GM18951 (cell line): ENCODE data around the gene PID1.

ENCODE experiments used
- POLR2A ChIP-seq: IDR thresholded peaks from 4 replicates; pipeline ENCODE4 v1.6.1; 2011; ENCODE audit warnings: mild to moderate bottlenecking; ENCODE audit not compliant: insufficient read length, insufficient read depth; ENCODE audit errors: extremely low read depth
- in situ Hi-C: fragments of 300-500 bp; cut with MboI; formaldehyde crosslinking; loops from one replicate; pipeline ENCODE4 v1.12.0; 2022; ENCODE audit warnings: low sequenced_read_pairs, mixed read lengths, inconsistent platforms; ENCODE audit not compliant: unreplicated experiment

The PID1 gene

GRCh38 chr2:229270551-229271410 lies at the start of gene PID1:
Gene PID1 (minus strand): TSS chr2:229271287. CDS start chr2:229271043, 244 bp downstream.
- no peak for TF ChIP-seq POLR2A
- in situ Hi-C loops, result loop anchor here (25.0 kb wide), 1 partner anchor 1383 kb away; no protein-coding TSS in a partner anchor

GRCh38 chr2:229319558-229319957 lies 48.5 kb upstream of the PID1 start:
- in situ Hi-C loops, result no loop called here
- no peak for TF ChIP-seq POLR2A

- in situ Hi-C loops, result no loop called here
- no peak for TF ChIP-seq POLR2A
Observed at GRCh38 chr2:229314117-229314516, 43.0 kb upstream of the PID1 start.

GRCh38 chr2:229313591-229313990 lies 42.5 kb upstream of the PID1 start:
- in situ Hi-C loops, result no loop called here

GRCh38 chr2:229301237-229301636 lies 30.1 kb upstream of the PID1 start:
- no peak for TF ChIP-seq POLR2A
- in situ Hi-C loops, result no loop called here

More at GRCh38 chr2:229313591-229313990, 42.5 kb upstream of the PID1 start:
- TF ChIP-seq POLR2A, result no peak

DNA sequence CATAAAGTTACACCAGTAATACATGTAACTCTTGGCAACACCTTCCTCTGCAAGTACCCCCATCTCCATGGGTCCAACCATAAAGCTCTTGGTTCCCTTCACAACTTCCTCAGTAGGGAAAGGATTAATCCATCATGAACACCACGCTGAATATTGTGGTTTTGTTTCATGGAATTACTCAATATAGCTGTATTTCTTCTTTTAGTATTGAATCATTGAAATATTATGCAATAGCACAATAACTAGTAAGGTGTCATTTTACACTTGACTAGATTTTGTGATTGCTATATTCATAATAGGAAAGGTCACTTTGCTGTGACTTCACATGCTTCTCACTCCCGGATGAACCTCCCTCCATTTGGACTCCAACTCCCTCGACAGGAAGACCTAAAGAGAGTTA lies 29.7 kb upstream of the PID1 start:
- in situ Hi-C loops, result no loop called here
- TF ChIP-seq POLR2A, result no peak

DNA sequence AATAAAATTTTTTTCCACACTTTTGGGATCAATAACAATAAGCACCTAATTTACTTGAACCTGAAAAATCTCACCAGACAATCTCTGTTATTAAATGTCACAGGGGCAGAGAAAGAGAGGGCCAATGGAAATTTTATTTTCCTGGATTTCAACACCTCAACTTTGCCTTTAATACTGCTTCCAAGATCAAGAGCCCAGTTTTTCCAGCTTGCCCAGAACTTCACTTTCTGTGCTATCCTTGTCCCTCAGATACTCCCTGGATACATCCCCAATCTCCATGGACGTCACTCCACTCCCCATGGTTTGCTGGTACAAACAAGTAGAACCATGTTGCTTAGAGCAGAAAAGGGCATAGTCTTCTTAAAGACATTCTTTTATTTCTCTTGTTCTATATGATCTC lies 29.3 kb upstream of the PID1 start:
- in situ Hi-C loops, result no loop called here
- no peak for TF ChIP-seq POLR2A

DNA sequence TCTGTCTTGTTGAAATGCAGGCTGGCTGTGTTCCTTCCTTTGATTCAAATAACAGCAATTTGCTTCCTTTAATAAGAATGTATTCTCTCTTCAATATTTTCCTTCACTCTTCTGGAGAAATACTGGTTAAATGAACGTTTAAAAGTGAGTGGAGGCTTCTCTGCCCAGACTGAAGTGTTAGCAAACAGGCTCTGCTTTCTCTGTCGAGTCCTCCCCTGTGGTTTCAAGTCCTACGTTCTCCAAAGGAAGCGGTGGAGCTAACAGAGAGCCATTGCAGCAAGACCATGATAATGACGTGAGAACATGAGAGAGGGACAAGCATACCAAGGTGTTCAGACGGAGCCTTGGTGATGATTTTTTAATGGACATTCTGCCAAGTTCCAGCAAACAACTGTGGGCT lies 26.2 kb upstream of the PID1 start:
- in situ Hi-C loops, result no loop called here
- TF ChIP-seq POLR2A, result no peak

GRCh38 chr2:229296536-229296935 lies 25.4 kb upstream of the PID1 start:
- no peak for TF ChIP-seq POLR2A
- in situ Hi-C loops, result no loop called here

DNA sequence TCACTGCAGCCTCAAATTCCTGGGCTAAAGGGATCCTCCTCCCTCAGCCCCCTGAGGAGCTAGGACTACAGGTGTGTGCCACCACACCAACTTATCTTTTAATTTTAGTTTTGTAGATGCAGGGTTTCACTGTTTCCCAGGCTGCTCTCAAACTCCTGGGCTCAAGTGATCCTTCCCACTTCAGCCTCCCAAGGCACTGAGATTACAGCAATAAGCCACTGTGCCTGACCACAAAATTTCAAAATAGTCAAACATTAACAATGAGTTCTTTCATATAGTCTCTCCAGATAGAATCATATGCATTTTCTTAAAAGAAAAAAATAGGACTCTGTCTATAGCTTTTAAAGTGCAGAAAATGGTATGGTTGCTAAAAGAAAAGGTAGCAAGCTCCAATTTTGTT lies 24.9 kb upstream of the PID1 start:
- no peak for TF ChIP-seq POLR2A
- in situ Hi-C loops, result no loop called here

- TF ChIP-seq POLR2A, result no peak
- in situ Hi-C loops, result no loop called here
Observed at GRCh38 chr2:229287823-229288222, 16.7 kb upstream of the PID1 start.

DNA sequence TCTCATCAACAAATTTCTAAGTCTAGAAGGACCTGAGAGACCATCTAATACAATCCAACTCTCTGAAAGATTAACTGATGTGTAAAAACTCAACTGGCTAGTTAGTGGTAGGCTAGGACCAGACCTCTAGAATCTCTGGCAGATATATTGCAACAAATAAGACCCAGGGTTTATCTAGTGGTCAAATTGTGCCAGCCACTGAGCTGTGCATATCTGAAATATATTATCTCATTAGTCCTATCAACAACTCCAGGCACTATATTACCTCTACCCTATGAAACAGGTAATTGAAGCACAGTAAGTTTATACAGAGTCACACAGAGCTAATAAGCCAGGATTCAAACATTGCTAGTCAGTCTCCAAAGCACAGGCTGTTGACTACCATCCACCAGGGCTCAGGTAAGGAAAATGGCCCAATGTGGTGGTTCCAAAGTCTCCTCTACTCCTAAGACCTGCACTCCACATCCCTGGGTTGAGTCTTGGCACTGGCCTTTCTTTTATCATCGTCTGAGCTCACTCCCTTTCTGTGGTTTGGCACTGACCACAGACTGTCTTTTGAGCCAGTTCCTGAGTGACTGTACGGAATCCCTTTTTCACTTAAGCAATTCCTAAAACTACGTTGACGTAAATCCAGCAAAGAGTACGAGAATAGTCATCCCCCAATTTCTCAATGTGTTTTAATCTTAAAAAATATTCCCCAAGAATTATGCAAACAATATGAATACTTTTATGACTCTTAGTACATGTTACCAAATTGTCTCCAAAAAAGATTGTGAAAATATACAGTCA lies 11.9 kb upstream of the PID1 start:
- in situ Hi-C loops, result no loop called here
- no peak for TF ChIP-seq POLR2A

DNA sequence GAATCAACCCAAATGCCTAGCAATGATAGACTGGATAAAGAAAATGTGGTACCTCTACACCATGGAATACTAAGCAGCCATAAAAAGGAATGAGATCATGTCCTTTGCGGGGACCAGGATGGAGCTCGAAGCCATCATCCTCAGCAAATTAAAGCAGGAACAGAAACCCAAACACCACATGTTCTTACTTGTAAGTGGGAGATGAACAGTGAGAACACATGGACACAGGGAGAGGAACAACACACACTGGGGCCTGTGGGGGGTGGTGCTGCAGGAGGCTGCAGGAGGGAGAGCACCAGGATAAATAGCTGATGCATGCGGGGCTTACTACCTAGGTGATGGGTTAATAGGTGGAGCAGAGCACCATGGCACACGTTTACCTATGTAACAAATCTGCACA lies 8.4 kb upstream of the PID1 start:
- in situ Hi-C loops, result no loop called here
- no peak for TF ChIP-seq POLR2A

GRCh38 chr2:229275506-229275905 lies 4.4 kb upstream of the PID1 start:
- in situ Hi-C loops, result no loop called here
- no peak for TF ChIP-seq POLR2A
